Activated CD4-positive, CD25-positive, alpha-beta regulatory T cell treated with anti-CD3 and anti-CD28 coated beads, Interleukin-2, amount 50 U/mL, for 16 hours (primary cell): ENCODE measurements around the gene PTPN12.
"Not testable (repeated sequence)": the region's sequence is repeated elsewhere in the genome, so short reads cannot be mapped to it uniquely, and the experiment has no call there.

Experiments
- DNase-seq: peaks from one replicate; pipeline ENCODE4 v3.0.0-alpha.2; 2020; ENCODE audit warnings: low read depth, low spot score

PTPN12 gene

GRCh38 chr7:77537136-77537777, at the start of gene PTPN12:
Gene PTPN12, plus strand, starts transcription at chr7:77537295. Its CDS starts 252 bp downstream, at chr7:77537547.
- no peak for DNase-seq

- no peak for DNase-seq
Observed at GRCh38 chr7:77488986-77489385, 48.1 kb upstream of the PTPN12 start.

- DNase-seq: no peak
Observed at GRCh38 chr7:77497079-77497478, 40.0 kb upstream of the PTPN12 start.

- no peak for DNase-seq
Observed at GRCh38 chr7:77498659-77499379, 38.3 kb upstream of the PTPN12 start.

GRCh38 chr7:77501192-77501515, 35.9 kb upstream of the PTPN12 start:
- no peak for DNase-seq

GRCh38 chr7:77504951-77505350, 32.1 kb upstream of the PTPN12 start:
- DNase-seq: no peak

GRCh38 chr7:77506899-77507298, 30.2 kb upstream of the PTPN12 start:
- DNase-seq: no peak

GRCh38 chr7:77513002-77513670, 24.0 kb upstream of the PTPN12 start:
- not testable (repeated sequence) for DNase-seq

GRCh38 chr7:77516085-77516484, 21.0 kb upstream of the PTPN12 start:
- no peak for DNase-seq

- DNase-seq: no peak
Observed at GRCh38 chr7:77520261-77520660, 16.8 kb upstream of the PTPN12 start.

- not testable (repeated sequence) for DNase-seq
Observed at GRCh38 chr7:77521537-77521936, 15.6 kb upstream of the PTPN12 start.

GRCh38 chr7:77524731-77525130, 12.4 kb upstream of the PTPN12 start:
- no peak for DNase-seq

- DNase-seq: no peak
Observed at GRCh38 chr7:77525231-77525630, 11.9 kb upstream of the PTPN12 start.

- no peak for DNase-seq
Observed at GRCh38 chr7:77528368-77528767, 8.7 kb upstream of the PTPN12 start.

- DNase-seq: no peak
Observed at GRCh38 chr7:77529279-77529678, 7.8 kb upstream of the PTPN12 start.

GRCh38 chr7:77531038-77531437, 6.1 kb upstream of the PTPN12 start:
- DNase-seq: no peak

- DNase-seq: no peak
Observed at GRCh38 chr7:77532247-77532646, 4.8 kb upstream of the PTPN12 start.

GRCh38 chr7:77532732-77533131, 4.4 kb upstream of the PTPN12 start:
- DNase-seq: not testable (repeated sequence)

- DNase-seq: not testable (repeated sequence)
Observed at GRCh38 chr7:77534046-77534445, 3.0 kb upstream of the PTPN12 start.

- DNase-seq: no peak
Observed at GRCh38 chr7:77536017-77536412, 1.1 kb upstream of the PTPN12 start.

GRCh38 chr7:77536413-77537135, 521 bp upstream of the PTPN12 start:
- peak; percentile 91 for DNase-seq

- no peak for DNase-seq
Observed at GRCh38 chr7:77537778-77538280, 734 bp downstream of the PTPN12 start.
